Measurements from ENCODE around the gene SHISA7. TPM values are rescaled to one million over a fixed set of nuclear protein-coding genes. Genes with fewer than 3 reads are reported as not detected.

Gene SHISA7
- total RNA-seq, 2 donors from 2014 or later, result not detected

GRCh38 chr19:55482156-55482961 lies 39.3 kb upstream of the SHISA7 start:
- Histone ChIP-seq H3K36me3 (ENCODE audit: control insufficient read depth, insufficient read depth, low read length) (peaks cover 5% of the 10 kb centered on the region), H3K4me1 (ENCODE audit: control insufficient read depth, insufficient read depth, low read length) (peaks cover 10% of the 10 kb centered on the region), H3K27me3 (ENCODE audit: control insufficient read depth, insufficient read depth, low read length, poor library complexity, severe bottlenecking) (no peaks in the 10 kb centered on the region), H3K27ac (ENCODE audit: low read depth, low read length) (no peak overlapping the region), H3K4me3 (ENCODE audit: low read length) (no peak overlapping the region), H3K9ac (ENCODE audit: extremely low read depth, low read length, poor library complexity, severe bottlenecking) (no peak overlapping the region), H3K9me3 (ENCODE audit: control insufficient read depth, low read length) (no peaks in the 10 kb centered on the region)
- H3K27ac Mint-ChIP-seq, result no peak overlapping the region
- WGBS, 2 experiments (ENCODE audit: insufficient coverage in 1 of 2, insufficient read length in 1 of 2), result 96 to 98% methylated on average over 36 to 83 of the region's 83 CpGs
- H3K36me3 Mint-ChIP-seq (ENCODE audit: low read depth), result peaks cover 7% of the 10 kb centered on the region
- H3K4me3 Mint-ChIP-seq, result no peak overlapping the region
- TF ChIP-seq, protein P1, sequence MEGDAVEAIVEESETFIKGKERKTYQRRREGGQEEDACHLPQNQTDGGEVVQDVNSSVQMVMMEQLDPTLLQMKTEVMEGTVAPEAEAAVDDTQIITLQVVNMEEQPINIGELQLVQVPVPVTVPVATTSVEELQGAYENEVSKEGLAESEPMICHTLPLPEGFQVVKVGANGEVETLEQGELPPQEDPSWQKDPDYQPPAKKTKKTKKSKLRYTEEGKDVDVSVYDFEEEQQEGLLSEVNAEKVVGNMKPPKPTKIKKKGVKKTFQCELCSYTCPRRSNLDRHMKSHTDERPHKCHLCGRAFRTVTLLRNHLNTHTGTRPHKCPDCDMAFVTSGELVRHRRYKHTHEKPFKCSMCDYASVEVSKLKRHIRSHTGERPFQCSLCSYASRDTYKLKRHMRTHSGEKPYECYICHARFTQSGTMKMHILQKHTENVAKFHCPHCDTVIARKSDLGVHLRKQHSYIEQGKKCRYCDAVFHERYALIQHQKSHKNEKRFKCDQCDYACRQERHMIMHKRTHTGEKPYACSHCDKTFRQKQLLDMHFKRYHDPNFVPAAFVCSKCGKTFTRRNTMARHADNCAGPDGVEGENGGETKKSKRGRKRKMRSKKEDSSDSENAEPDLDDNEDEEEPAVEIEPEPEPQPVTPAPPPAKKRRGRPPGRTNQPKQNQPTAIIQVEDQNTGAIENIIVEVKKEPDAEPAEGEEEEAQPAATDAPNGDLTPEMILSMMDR (conservative IDR thresholded peaks at IDR 0.05), result no peak
- H3K9me3 Mint-ChIP-seq, result no peaks in the 10 kb centered on the region
- peak; percentile 51 for DNase-seq
- peaks cover 16% of the 10 kb centered on the region for H3K4me1 Mint-ChIP-seq
- no peaks in the 10 kb centered on the region for H3K27me3 Mint-ChIP-seq (ENCODE audit: insufficient read depth)

DNA sequence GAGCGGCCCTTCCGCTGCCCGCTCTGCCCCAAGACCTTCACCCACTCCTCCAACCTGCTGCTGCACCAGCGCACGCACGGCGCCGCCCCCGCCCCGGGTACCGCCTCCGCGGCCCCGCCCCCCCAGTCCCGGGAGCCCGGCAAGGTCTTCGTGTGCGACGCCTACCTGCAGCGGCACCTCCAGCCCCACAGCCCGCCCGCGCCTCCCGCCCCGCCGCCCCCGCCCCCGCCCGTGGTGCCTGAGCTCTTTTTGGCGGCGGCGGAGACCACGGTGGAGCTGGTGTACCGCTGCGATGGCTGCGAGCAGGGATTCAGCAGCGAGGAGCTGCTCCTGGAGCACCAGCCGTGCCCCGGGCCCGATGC lies 38.7 kb upstream of the SHISA7 start:
- H3K4me3 ChIP-seq (ENCODE audit: low read length), result no peak overlapping the region
- H3K36me3 Mint-ChIP-seq (ENCODE audit: low read depth), result peaks cover 7% of the 10 kb centered on the region
- TF ChIP-seq, protein P1 (conservative IDR thresholded peaks at IDR 0.05), result no peak
- no peak overlapping the region for H3K27ac ChIP-seq (ENCODE audit: low read depth, low read length)
- H3K9me3 Mint-ChIP-seq, result no peaks in the 10 kb centered on the region
- no peaks in the 10 kb centered on the region for H3K9me3 ChIP-seq (ENCODE audit: control insufficient read depth, low read length)
- H3K27me3 ChIP-seq (ENCODE audit: control insufficient read depth, insufficient read depth, low read length, poor library complexity, severe bottlenecking), result no peaks in the 10 kb centered on the region
- H3K4me1 Mint-ChIP-seq, result peaks cover 13% of the 10 kb centered on the region
- peaks cover 4% of the 10 kb centered on the region for H3K4me1 ChIP-seq (ENCODE audit: control insufficient read depth, insufficient read depth, low read length)
- H3K4me3 Mint-ChIP-seq, result no peak overlapping the region
- H3K27ac Mint-ChIP-seq, result no peak overlapping the region
- no peak overlapping the region for H3K9ac ChIP-seq (ENCODE audit: extremely low read depth, low read length, poor library complexity, severe bottlenecking)
- WGBS, 2 experiments (ENCODE audit: insufficient coverage in 1 of 2, insufficient read length in 1 of 2), result 88 to 94% methylated on average over 7 to 35 of the region's 40 CpGs
- DNase-seq, result peak; percentile 79
- H3K27me3 Mint-ChIP-seq (ENCODE audit: insufficient read depth), result no peaks in the 10 kb centered on the region
- H3K36me3 ChIP-seq (ENCODE audit: control insufficient read depth, insufficient read depth, low read length), result peaks cover 5% of the 10 kb centered on the region

- Histone ChIP-seq H3K27ac (ENCODE audit: low read depth, low read length) (no peak overlapping the region), H3K4me3 (ENCODE audit: low read length) (no peak overlapping the region), H3K36me3 (ENCODE audit: control insufficient read depth, insufficient read depth, low read length) (peaks cover 5% of the 10 kb centered on the region), H3K9me3 (ENCODE audit: control insufficient read depth, low read length) (no peaks in the 10 kb centered on the region), H3K4me1 (ENCODE audit: control insufficient read depth, insufficient read depth, low read length) (no peaks in the 10 kb centered on the region), H3K27me3 (ENCODE audit: control insufficient read depth, insufficient read depth, low read length, poor library complexity, severe bottlenecking) (no peaks in the 10 kb centered on the region), H3K9ac (ENCODE audit: extremely low read depth, low read length, poor library complexity, severe bottlenecking) (no peak overlapping the region)
- Mint-ChIP-seq H3K9me3 (no peaks in the 10 kb centered on the region), H3K27ac (no peak overlapping the region), H3K4me3 (no peak overlapping the region), H3K27me3 (ENCODE audit: insufficient read depth) (no peaks in the 10 kb centered on the region), H3K36me3 (ENCODE audit: low read depth) (peaks cover 7% of the 10 kb centered on the region), H3K4me1 (peaks cover 12% of the 10 kb centered on the region)
- WGBS, 2 experiments (ENCODE audit: insufficient coverage in 1 of 2, insufficient read length in 1 of 2), result 93 to 96% methylated on average over 20 to 51 of the region's 52 CpGs
- DNase-seq, result no peak
- TF ChIP-seq, protein P1 (conservative IDR thresholded peaks at IDR 0.05), result no peak
Observed at GRCh38 chr19:55481148-55481793, 38.2 kb upstream of the SHISA7 start.

Data from endodermal cell (in vitro differentiated cells).